Testis (tissue), 3 donors: ENCODE measurements around the gene RBM43. TPM values are rescaled to one million over a fixed set of nuclear protein-coding genes. Genes with fewer than 3 reads are reported as not detected.
A peak's percentile ranks its signal among the peaks of the same experiment; 100 is the strongest.

Source experiments
- DNase-seq: peaks from one replicate; pipeline ENCODE4 v3.0.0-alpha.2; 2019
- H3K27ac ChIP-seq, 2 donors: fragments of 200-600 bp; sonication (generic); one replicate each; pipeline ENCODE4 v1.5.1; 2019
- H3K27me3 ChIP-seq: fragments of 200-600 bp; sonication (generic); one replicate; pipeline ENCODE4 v1.5.1; 2019
- H3K36me3 ChIP-seq: fragments of 200-600 bp; sonication (generic); one replicate; pipeline ENCODE4 v1.5.1; 2017; ENCODE audit warnings: low read depth; ENCODE audit errors: missing control alignments
- H3K4me1 ChIP-seq: fragments of 200-600 bp; sonication (generic); one replicate; pipeline ENCODE4 v1.5.1; 2019
- H3K4me3 ChIP-seq, 2 donors: fragments of 200-600 bp; sonication (generic); one replicate each; pipeline ENCODE4 v1.5.1; 2017 to 2019
- H3K9me3 ChIP-seq: fragments of 200-600 bp; sonication (generic); one replicate; pipeline ENCODE4 v1.5.1; 2017
- POLR2A ChIP-seq: fragments of 450-650 bp; IDR thresholded peaks from one replicate; pipeline ENCODE4 v1.6.1; 2017; ENCODE audit warnings: antibody characterized with exemption, mild to moderate bottlenecking, moderate library complexity
- WGBS, 2 donors: methylation state at CpG; one replicate each; pipeline ENCODE4 v1.1.5; 2018; 5-methylcytosine and 5-hydroxymethylcytosine counted together
- intact Hi-C: fragments of 100-400 bp; cut with DNase I; formaldehyde crosslinking; loops from one replicate; pipeline ENCODE4 v1.15.1; 2023; ENCODE audit warnings: low total_unique reads
- polyA plus RNA-seq: library from polyadenylated mRNA; stranded (reverse); fragments of 350-450 nt; fragmentation: Illumina TruSeq; extraction: RNeasy Lipid Tissue Mini Kit (QIAGEN cat#74804); gene quantifications from one replicate; pipeline ENCODE4 v1.2.3, GENCODE V29; 2014; ENCODE audit warnings: low read depth, low replicate concordance; ENCODE audit not compliant: insufficient read depth
- total RNA-seq, 2 donors: library from RNA; depleted of rRNA; stranded (reverse); fragments of >200 nt; gene quantifications; one replicate each; pipeline ENCODE4 v1.2.3, GENCODE V29; 2016
- TF ChIP-seq, protein P1 (sequence below), 3 experiments: fragments of 450-650 bp in 2 of 3; fragments of 200-600 bp in 1 of 3; sonication (generic) in 1 of 3; IDR thresholded peaks; one replicate each; pipeline ENCODE4 v1.5.1; 2016 to 2019; ENCODE audit warnings: antibody characterized with exemption in 3 of 3, mild to moderate bottlenecking in 2 of 3, moderate library complexity in 1 of 3

RBM43 gene
- total and polyA plus RNA-seq, 3 donors from 2014 or later: 6.9 to 8.6 (median 7.1) TPM

DNA sequence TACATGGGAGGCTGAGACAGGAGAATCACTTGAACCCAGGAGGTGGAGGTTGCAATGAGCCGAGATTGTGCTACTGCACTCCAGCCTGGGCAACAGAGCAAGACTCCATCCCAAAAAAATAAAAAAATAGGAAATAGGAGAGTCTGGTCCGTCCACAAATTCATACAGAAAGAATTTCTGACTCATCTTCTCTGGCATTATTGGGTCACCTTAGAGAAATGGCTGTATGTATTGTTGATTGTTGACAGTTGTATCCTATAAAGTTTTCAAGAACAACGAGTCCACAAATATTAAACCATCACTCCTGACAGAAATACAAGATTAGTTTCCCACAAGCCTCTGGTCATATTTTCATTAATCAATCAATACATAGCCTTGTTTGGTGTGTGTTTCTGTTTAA, 20.4 kb downstream of the RBM43 start:
- intact Hi-C loops: loop anchor here (10.0 kb wide), 1 partner anchor 1646 kb away; no protein-coding TSS in a partner anchor
- DNase-seq: no peak
- Histone ChIP-seq H3K27me3 (no peaks in the 10 kb centered on the region), H3K9me3 (no peaks in the 10 kb centered on the region), H3K4me1 (no peaks in the 10 kb centered on the region), H3K27ac (no peak overlapping the region), H3K4me3 (no peak overlapping the region), H3K36me3 (no peaks in the 10 kb centered on the region)
- WGBS, 2 donors: 84 to 90% methylated on average over 3 of the region's 3 CpGs
- TF ChIP-seq POLR2A: no peak
- TF ChIP-seq, protein P1, sequence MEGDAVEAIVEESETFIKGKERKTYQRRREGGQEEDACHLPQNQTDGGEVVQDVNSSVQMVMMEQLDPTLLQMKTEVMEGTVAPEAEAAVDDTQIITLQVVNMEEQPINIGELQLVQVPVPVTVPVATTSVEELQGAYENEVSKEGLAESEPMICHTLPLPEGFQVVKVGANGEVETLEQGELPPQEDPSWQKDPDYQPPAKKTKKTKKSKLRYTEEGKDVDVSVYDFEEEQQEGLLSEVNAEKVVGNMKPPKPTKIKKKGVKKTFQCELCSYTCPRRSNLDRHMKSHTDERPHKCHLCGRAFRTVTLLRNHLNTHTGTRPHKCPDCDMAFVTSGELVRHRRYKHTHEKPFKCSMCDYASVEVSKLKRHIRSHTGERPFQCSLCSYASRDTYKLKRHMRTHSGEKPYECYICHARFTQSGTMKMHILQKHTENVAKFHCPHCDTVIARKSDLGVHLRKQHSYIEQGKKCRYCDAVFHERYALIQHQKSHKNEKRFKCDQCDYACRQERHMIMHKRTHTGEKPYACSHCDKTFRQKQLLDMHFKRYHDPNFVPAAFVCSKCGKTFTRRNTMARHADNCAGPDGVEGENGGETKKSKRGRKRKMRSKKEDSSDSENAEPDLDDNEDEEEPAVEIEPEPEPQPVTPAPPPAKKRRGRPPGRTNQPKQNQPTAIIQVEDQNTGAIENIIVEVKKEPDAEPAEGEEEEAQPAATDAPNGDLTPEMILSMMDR (IDR thresholded peaks at IDR 0.05): no peak

- intact Hi-C loops: loop anchor here (10.0 kb wide), 1 partner anchor 1646 kb away; no protein-coding TSS in a partner anchor
- H3K27ac ChIP-seq: no peak overlapping the region
- no peak overlapping the region for H3K4me3 ChIP-seq
- no peaks in the 10 kb centered on the region for H3K4me1 ChIP-seq
- H3K36me3 ChIP-seq: no peaks in the 10 kb centered on the region
- H3K27me3 ChIP-seq: no peaks in the 10 kb centered on the region
- 38 to 57% methylated on average over 1 of the region's 1 CpG for WGBS, 2 donors
- DNase-seq: no peak
- H3K9me3 ChIP-seq: no peaks in the 10 kb centered on the region
- TF ChIP-seq, protein P1 (IDR thresholded peaks at IDR 0.05): no peak
- TF ChIP-seq POLR2A: no peak
Observed at GRCh38 chr2:151240433-151240832, 21.2 kb downstream of the RBM43 start.

- WGBS, 2 donors: 84 to 85% methylated on average over 9 of the region's 9 CpGs
- Histone ChIP-seq H3K4me1 (no peaks in the 10 kb centered on the region), H3K27me3 (no peaks in the 10 kb centered on the region), H3K9me3 (no peaks in the 10 kb centered on the region), H3K36me3 (no peaks in the 10 kb centered on the region), H3K27ac (no peak overlapping the region), H3K4me3 (no peak overlapping the region)
- intact Hi-C loops: loop anchor here (10.0 kb wide), 1 partner anchor 1645 kb away; no protein-coding TSS in a partner anchor
- DNase-seq: no peak
- no peak for TF ChIP-seq POLR2A
- TF ChIP-seq, protein P1 (IDR thresholded peaks at IDR 0.05): no peak
Observed at GRCh38 chr2:151239624-151240023, 22.0 kb downstream of the RBM43 start.

DNA sequence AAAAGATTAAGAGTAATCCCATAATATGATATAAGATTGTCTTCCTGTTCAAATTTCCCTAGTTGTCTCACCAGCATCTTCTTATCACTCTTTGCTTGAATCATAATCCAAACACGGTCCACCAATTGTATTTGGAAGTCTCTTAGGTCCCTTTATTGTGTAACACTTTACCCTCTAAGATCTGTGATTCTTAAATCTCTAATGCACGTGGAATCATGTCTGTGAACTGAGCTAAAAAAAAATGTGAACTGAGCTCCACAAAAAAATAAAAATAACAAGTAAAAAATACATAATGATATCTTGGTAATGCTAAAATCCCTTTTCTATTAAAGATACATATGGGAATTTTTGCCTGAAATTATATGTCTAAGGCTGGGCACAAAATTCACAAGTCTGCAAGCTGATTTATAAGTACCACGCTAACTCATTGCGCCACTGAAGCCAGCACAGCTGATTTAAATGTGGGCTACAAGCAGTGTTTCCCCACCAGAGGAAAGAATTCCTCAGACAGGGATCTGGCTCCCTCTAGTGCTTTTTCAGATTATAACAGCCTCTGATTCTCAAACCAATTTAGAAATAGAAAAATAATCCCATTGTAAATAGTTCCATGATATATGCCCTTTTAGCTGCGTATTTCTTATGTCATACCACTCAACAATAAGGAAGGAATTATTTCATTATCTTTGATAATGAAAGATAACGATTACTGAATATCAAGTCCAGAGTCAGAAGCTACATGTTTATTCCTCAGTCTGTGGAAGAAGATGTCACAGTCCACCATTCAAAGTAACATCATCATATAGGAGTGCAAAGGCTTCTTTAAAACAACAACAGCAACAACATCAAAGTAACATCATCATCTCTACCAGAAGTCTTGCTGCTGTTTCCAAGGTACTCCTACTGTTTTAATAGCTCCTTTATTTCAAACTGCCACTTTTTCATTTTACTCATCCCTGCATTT, 22.9 kb downstream of the RBM43 start:
- TF ChIP-seq, protein P1 (IDR thresholded peaks at IDR 0.05): peak; percentile 69 to 86 (median 84)
- TF ChIP-seq POLR2A: no peak
- H3K36me3 ChIP-seq: no peaks in the 10 kb centered on the region
- H3K27me3 ChIP-seq: no peaks in the 10 kb centered on the region
- H3K4me1 ChIP-seq: no peaks in the 10 kb centered on the region
- no peak overlapping the region for H3K4me3 ChIP-seq
- WGBS, 2 donors: 11 to 12% methylated on average over 6 of the region's 6 CpGs
- H3K9me3 ChIP-seq: no peaks in the 10 kb centered on the region
- intact Hi-C loops: no loop called here
- DNase-seq: peak; percentile 61
- H3K27ac ChIP-seq: no peak overlapping the region
